MCF 10A (cell line): ENCODE data around the gene CSNK2A3. TPM values are rescaled to one million over a fixed set of nuclear protein-coding genes. Genes with fewer than 3 reads are reported as not detected.
A peak's percentile ranks its signal among the peaks of the same experiment; 100 is the strongest.

Experiments
- BruUV-seq: library from RNA; stranded (reverse); fragments of 400-500 nt; replicated peaks from 2 replicates; lab custom pipeline; 2021; lab: Mats Ljungman, UMichigan
- CTCF ChIA-PET: fragments of 300-600 bp; sonication (Branson Sonifier 250); formaldehyde crosslinking; extraction: SDS; loops from one replicate; lab custom pipeline; 2021; ENCODE audit warnings: antibody characterized with exemption, inconsistent platforms; lab: Yijun Ruan, JAX
- POLR2A ChIA-PET: fragments of 300-600, 350-650 bp; sonication (Branson Sonifier 250); formaldehyde crosslinking; extraction: SDS; loops from one replicate; lab custom pipeline; 2020; ENCODE audit warnings: antibody characterized with exemption, inconsistent platforms; lab: Yijun Ruan, JAX
- DNase-seq: peaks from one replicate; pipeline ENCODE4 v3.0.0-alpha.2; 2018; ENCODE audit not compliant: unreplicated experiment
- H3K27ac Mint-ChIP-seq: one replicate; pipeline ENCODE4 v1.8.0; 2022; ENCODE audit warnings: mild to moderate bottlenecking, low read depth, mixed read lengths; ENCODE audit not compliant: unreplicated experiment
- H3K27me3 Mint-ChIP-seq: one replicate; pipeline ENCODE4 v1.8.0; 2022; ENCODE audit warnings: mixed read lengths; ENCODE audit not compliant: insufficient read depth, unreplicated experiment
- H3K36me3 Mint-ChIP-seq: one replicate; pipeline ENCODE4 v1.8.0; 2022; ENCODE audit warnings: mild to moderate bottlenecking, moderate library complexity, mixed read lengths; ENCODE audit not compliant: insufficient read depth, unreplicated experiment
- H3K4me1 Mint-ChIP-seq: one replicate; pipeline ENCODE4 v1.8.0; 2022; ENCODE audit warnings: mixed read lengths; ENCODE audit not compliant: insufficient read depth, unreplicated experiment
- H3K4me3 Mint-ChIP-seq: one replicate; pipeline ENCODE4 v1.8.0; 2022; ENCODE audit warnings: mild to moderate bottlenecking, moderate library complexity, mixed read lengths; ENCODE audit not compliant: unreplicated experiment
- H3K9me3 Mint-ChIP-seq: one replicate; pipeline ENCODE4 v1.8.0; 2022; ENCODE audit warnings: mixed read lengths; ENCODE audit not compliant: unreplicated experiment
- intact Hi-C: fragments of 100-400 bp; cut with micrococcal nuclease; formaldehyde crosslinking; loops from 2 replicates; pipeline ENCODE4 v1.14.1; 2022
- total RNA-seq: library from RNA; stranded (reverse); gene quantifications from 2 replicates; pipeline ENCODE4 v1.2.3, GENCODE V29; 2022
- TF ChIP-seq, protein P1 (sequence below): fragments of 200-600 bp; IDR thresholded peaks from one replicate; pipeline ENCODE4 v1.8.0; 2022; ENCODE audit warnings: antibody characterized with exemption, mild to moderate bottlenecking; ENCODE audit not compliant: unreplicated experiment

CSNK2A3 gene
- total RNA-seq, 1 experiment from 2014 or later = 2.2 TPM

DNA sequence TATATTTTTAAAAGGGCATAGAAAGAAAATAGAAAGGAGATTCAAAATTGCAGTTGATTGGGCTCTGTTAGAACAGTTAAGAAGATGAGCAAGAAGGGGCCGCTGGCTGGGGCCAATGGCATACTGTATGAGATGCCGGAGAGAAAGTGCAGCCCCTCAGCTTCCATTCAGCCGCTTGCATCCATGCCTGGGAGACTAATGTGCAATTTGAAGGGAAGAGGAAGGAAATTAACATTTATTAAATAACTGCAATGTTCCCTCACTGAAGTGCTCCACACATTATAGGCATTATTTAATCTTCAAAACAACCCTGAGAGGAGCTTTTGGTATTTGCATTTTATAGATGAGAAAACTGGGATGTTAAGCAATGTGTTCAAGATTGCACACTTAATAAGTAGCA, 44.7 kb upstream of the CSNK2A3 start:
- peaks cover 8% of the 10 kb centered on the region for H3K4me1 Mint-ChIP-seq
- no peak for DNase-seq
- BruUV-seq = no TSS peak
- intact Hi-C loops = loop anchor here (10.0 kb wide), 1 partner anchor 387 kb away; no protein-coding TSS in a partner anchor
- CTCF ChIA-PET = interaction anchor here (0.6 to 1.1 kb wide), 2 partner anchors 111 to 401 kb away, joined by 3 read pairs; no protein-coding TSS in a partner anchor
- peaks cover 6% of the 10 kb centered on the region for H3K36me3 Mint-ChIP-seq
- H3K9me3 Mint-ChIP-seq = no peaks in the 10 kb centered on the region
- no peaks in the 10 kb centered on the region for H3K27me3 Mint-ChIP-seq
- peak overlapping the region; percentile 36 for H3K27ac Mint-ChIP-seq
- no peak overlapping the region for H3K4me3 Mint-ChIP-seq
- POLR2A ChIA-PET = interaction anchor here (0.7 kb wide), 1 partner anchor 98 kb away, joined by 3 read pairs; no protein-coding TSS in a partner anchor
- TF ChIP-seq, protein P1, sequence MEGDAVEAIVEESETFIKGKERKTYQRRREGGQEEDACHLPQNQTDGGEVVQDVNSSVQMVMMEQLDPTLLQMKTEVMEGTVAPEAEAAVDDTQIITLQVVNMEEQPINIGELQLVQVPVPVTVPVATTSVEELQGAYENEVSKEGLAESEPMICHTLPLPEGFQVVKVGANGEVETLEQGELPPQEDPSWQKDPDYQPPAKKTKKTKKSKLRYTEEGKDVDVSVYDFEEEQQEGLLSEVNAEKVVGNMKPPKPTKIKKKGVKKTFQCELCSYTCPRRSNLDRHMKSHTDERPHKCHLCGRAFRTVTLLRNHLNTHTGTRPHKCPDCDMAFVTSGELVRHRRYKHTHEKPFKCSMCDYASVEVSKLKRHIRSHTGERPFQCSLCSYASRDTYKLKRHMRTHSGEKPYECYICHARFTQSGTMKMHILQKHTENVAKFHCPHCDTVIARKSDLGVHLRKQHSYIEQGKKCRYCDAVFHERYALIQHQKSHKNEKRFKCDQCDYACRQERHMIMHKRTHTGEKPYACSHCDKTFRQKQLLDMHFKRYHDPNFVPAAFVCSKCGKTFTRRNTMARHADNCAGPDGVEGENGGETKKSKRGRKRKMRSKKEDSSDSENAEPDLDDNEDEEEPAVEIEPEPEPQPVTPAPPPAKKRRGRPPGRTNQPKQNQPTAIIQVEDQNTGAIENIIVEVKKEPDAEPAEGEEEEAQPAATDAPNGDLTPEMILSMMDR = no peak

DNA sequence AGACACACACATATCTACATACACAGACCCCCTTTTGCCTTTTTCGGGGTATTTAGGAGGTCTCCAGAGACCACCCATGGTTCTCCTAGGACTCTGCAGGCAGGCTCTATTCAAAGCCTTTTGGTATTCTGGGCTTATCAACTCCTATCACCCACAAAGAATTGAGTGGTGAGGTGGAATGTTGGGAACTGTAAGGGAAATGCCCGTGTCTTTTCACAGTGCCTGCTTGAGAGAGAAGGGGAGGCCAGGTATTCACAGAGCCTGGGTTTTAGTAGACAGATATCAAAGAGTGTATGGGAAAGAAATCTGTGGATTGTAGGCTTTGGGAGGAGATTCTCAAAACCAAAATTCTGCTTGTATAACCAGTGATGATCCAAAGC, 44.0 kb upstream of the CSNK2A3 start:
- ChIA-PET CTCF (no interaction called here), POLR2A (no interaction called here)
- Mint-ChIP-seq H3K27me3 (no peaks in the 10 kb centered on the region), H3K36me3 (peaks cover 6% of the 10 kb centered on the region), H3K4me1 (peaks cover 8% of the 10 kb centered on the region), H3K27ac (peak overlapping the region; percentile 36), H3K4me3 (no peak overlapping the region), H3K9me3 (no peaks in the 10 kb centered on the region)
- TF ChIP-seq, protein P1 = no peak
- DNase-seq = no peak
- intact Hi-C loops = loop anchor here (10.0 kb wide), 1 partner anchor 388 kb away; no protein-coding TSS in a partner anchor
- BruUV-seq = no TSS peak

DNA sequence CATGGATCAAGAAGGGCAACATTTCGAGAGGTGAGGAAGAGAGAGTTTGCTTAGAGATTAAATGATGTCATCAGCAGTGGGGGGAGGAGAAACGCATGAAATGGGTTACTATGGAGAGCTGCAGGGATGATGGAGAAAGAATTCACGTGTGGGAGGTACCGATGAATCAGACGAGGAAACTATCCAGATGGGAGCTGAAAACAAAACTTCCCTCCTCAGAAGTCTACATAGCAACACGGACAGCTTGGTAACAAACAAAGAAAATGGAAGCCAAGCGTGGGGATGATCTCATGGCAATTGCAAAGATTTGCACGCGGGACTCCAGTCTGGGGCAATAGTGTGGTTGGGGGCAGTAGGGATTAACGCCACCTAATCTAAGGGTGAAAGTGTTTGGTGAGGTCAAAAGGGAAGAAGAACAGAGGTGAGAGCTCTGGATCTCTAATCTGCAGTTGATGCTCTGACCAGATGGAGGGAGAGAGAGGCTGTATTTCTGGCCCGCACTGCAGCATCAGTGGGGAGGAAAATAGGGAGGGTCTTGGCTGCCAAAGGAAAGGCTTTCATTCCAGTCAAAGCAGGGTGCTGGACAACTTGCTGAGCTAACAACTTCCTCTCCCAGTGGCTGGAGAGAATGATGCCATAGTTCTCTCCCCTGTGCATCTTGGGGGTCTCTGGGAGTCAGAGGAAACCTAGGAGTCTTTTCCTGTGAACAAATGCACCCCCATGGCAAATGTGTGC, 43.4 kb upstream of the CSNK2A3 start:
- Mint-ChIP-seq H3K27ac (peak overlapping the region; percentile 4), H3K4me1 (peaks cover 8% of the 10 kb centered on the region), H3K4me3 (no peak overlapping the region), H3K27me3 (no peaks in the 10 kb centered on the region), H3K9me3 (no peaks in the 10 kb centered on the region), H3K36me3 (peaks cover 6% of the 10 kb centered on the region)
- CTCF ChIA-PET = interaction anchor here (0.6 to 0.9 kb wide), 4 partner anchors 11 to 368 kb away, joined by 3 read pairs; no protein-coding TSS in a partner anchor
- DNase-seq = peak; percentile 55
- intact Hi-C loops = loop anchor here (10.0 kb wide), 1 partner anchor 388 kb away; no protein-coding TSS in a partner anchor
- no TSS peak for BruUV-seq
- TF ChIP-seq, protein P1 = no peak
- POLR2A ChIA-PET = interaction anchor here (0.6 kb wide), 1 partner anchor 98 kb away, joined by 3 read pairs; no protein-coding TSS in a partner anchor

DNA sequence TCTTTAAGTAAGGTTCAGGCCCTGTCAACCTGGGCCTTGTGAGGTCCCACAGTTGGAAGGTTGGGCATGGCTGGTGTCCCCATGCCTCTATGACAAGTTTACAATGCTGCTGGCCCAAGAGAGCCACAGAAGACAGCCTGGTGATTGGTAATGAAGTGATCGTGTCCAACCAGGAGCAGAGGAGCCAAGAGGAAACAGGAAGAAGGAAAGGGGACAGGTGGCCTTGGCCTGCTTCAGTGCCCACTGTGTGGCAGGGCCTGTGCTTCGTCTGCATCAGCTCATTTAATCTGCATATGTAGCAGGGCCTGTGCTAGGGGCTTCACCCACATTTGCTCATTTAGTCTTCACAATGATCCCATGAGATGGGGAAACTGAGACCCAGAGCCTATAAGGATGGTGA, 42.1 kb upstream of the CSNK2A3 start:
- peaks cover 8% of the 10 kb centered on the region for H3K4me1 Mint-ChIP-seq
- POLR2A ChIA-PET = no interaction called here

More for the DNA sequence above, 42.1 kb upstream of the CSNK2A3 start:
- intact Hi-C loops = loop anchor here (10.0 kb wide), 1 partner anchor 390 kb away; no protein-coding TSS in a partner anchor
- TF ChIP-seq, protein P1 = no peak
- no peaks in the 10 kb centered on the region for H3K9me3 Mint-ChIP-seq
- H3K4me3 Mint-ChIP-seq = no peak overlapping the region
- CTCF ChIA-PET = no interaction called here
- no peak for DNase-seq
- H3K36me3 Mint-ChIP-seq = no peaks in the 10 kb centered on the region
- no peaks in the 10 kb centered on the region for H3K27me3 Mint-ChIP-seq
- no peak overlapping the region for H3K27ac Mint-ChIP-seq
- no TSS peak for BruUV-seq
